Panc1 (cell line): Measurements from ENCODE around the gene EHBP1L1. TPM values are rescaled to one million over a fixed set of nuclear protein-coding genes. Genes with fewer than 3 reads are reported as not detected.
A peak's percentile ranks its signal among the peaks of the same experiment; 100 is the strongest.

ENCODE experiments used
- ATAC-seq: fragments of 200-7000 bp; cut with Tn5 transposase; 2 replicates; pipeline ENCODE4 v1.9.1; 2020; ENCODE audit warnings: mild to moderate bottlenecking, moderate library complexity
- BruUV-seq: library from RNA; stranded (reverse); fragments of 400-500 nt; replicated peaks from 2 replicates; lab custom pipeline; 2021; lab: Mats Ljungman, UMichigan
- CTCF ChIA-PET: fragments of 300-600 bp; sonication (Branson Sonifier 250); formaldehyde crosslinking; loops from one replicate; lab custom pipeline; 2022; ENCODE audit warnings: antibody characterized with exemption; lab: Charles Lee
- POLR2A ChIA-PET: fragments of 300-600 bp; sonication (Branson Sonifier 250); formaldehyde crosslinking; loops from one replicate; lab custom pipeline; 2022; ENCODE audit warnings: antibody characterized with exemption; lab: Charles Lee
- DNase-seq: peaks from one replicate; pipeline ENCODE4 v3.0.0-alpha.2; 2010; ENCODE audit warnings: low read depth, low spot score
- H3K27ac ChIP-seq: 2 replicates; pipeline ENCODE4 v1.5.1; 2011; ENCODE audit warnings: mild to moderate bottlenecking, low read length, inconsistent platforms
- H3K27me3 ChIP-seq: fragments of 200-500 bp; sonication (Bioruptor generic); 2 replicates; pipeline ENCODE4 v1.6.0; 2014; ENCODE audit warnings: low read length, inconsistent platforms; ENCODE audit not compliant: control insufficient read depth, insufficient read depth
- H3K36me3 ChIP-seq: fragments of 200-500 bp; sonication (Bioruptor generic); 2 replicates; pipeline ENCODE4 v1.5.1; 2014; ENCODE audit warnings: inconsistent platforms, mild to moderate bottlenecking, low read length, moderate library complexity; ENCODE audit not compliant: control insufficient read depth, insufficient read depth
- H3K4me1 ChIP-seq: 2 replicates; pipeline ENCODE4 v1.5.1; 2011; ENCODE audit warnings: inconsistent platforms, mild to moderate bottlenecking, low read length, moderate library complexity; ENCODE audit not compliant: control insufficient read depth, insufficient read depth
- H3K4me3 ChIP-seq, 2 experiments: 2 replicates each; pipeline ENCODE4 v1.5.1; 2011 to 2012; ENCODE audit warnings: low read depth in 2 of 2, low read length in 2 of 2, mild to moderate bottlenecking in 2 of 2, inconsistent platforms in 1 of 2, moderate library complexity in 1 of 2
- H3K9me3 ChIP-seq: fragments of 200-500 bp; sonication (Bioruptor generic); 2 replicates; pipeline ENCODE4 v1.5.1; 2014; ENCODE audit warnings: low read depth, mild to moderate bottlenecking, inconsistent platforms, low read length, moderate library complexity; ENCODE audit not compliant: control insufficient read depth, insufficient read depth
- POLR2AphosphoS5 ChIP-seq: IDR thresholded peaks from 2 replicates; pipeline ENCODE4 v1.6.1; 2012; ENCODE audit warnings: mild to moderate bottlenecking, low read depth, low read length, moderate library complexity
- SIN3A ChIP-seq: IDR thresholded peaks from 2 replicates; pipeline ENCODE4 v1.6.1; 2012; ENCODE audit warnings: low read depth, mild to moderate bottlenecking, low read length, moderate library complexity, borderline replicate concordance; ENCODE audit not compliant: insufficient read depth
- TCF7L2 ChIP-seq: IDR thresholded peaks from 2 replicates; pipeline ENCODE4 v1.6.1; 2011; ENCODE audit warnings: mild to moderate bottlenecking, low read depth, low read length, inconsistent platforms
- in situ Hi-C: cut with HindIII; loops from 2 replicates; pipeline ENCODE4 v1.10.0; 2016; ENCODE audit warnings: low sequenced_read_pairs, low pct_unique_long_range_greater_than_20kb
- intact Hi-C: fragments of 100-400 bp; cut with micrococcal nuclease; formaldehyde crosslinking; loops from one replicate; pipeline ENCODE4 v1.10.0; 2022; ENCODE audit not compliant: unreplicated experiment
- total RNA-seq: library from RNA; stranded (reverse); gene quantifications from one replicate; pipeline ENCODE4 v1.2.1, GENCODE V29; 2021; ENCODE audit not compliant: unreplicated experiment
- TF ChIP-seq, protein P1 (sequence below), 2 experiments: IDR thresholded peaks; 2 replicates each; pipeline ENCODE4 v1.6.1; 2011 to 2012; ENCODE audit warnings: low read depth in 2 of 2, control low read depth in 1 of 2, low read length in 1 of 2, mild to moderate bottlenecking in 1 of 2, moderate library complexity in 1 of 2; ENCODE audit not compliant: insufficient read depth in 1 of 2
- TF ChIP-seq, protein P2 (sequence below): fragments of 450-650 bp; IDR thresholded peaks from 2 replicates; pipeline ENCODE4 v1.5.1; 2017; ENCODE audit warnings: mild to moderate bottlenecking

The EHBP1L1 gene
- total RNA-seq, 1 experiment from 2014 or later: 108 TPM

DNA sequence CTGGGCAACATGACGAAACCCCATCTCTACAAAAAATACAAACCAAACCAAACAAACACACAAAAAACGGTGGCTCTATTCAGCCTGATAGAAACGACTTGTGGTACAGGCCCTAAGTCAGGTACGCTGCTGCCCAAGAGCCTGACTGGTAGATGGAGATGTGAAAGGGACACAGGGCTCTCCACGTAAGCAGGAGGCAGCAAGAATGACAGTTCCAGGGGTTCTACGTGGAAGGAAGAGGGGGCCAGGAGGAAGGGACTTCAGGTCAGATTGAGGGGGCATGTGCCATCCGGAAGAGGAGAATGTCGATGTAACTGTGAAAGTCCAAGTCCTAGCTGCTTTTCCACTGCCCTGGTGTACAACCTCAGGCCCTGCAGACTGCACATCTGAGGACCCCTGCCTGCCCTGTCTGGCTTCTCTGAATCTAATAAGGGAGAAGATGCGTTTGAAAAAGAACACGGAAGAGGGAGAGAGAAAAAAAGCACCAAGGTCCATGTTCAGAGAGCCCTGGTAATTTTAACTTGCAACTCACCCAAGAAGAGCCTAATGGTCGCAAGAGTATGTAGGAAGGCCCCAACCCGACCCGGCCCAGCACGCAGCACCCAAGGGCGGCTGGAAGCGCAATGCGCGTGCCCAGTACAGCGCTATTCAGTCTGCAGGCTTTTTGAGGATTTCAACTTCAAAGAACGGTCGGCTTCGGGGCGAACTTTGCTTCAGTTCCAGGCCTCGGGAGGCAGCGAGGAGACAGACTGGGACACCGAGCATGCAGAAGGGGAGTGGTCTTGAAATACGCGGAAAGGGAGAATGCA is 6.5 kb upstream of the EHBP1L1 start:
- peak overlapping the region; percentile 82 to 93 for H3K4me3 ChIP-seq
- DNase-seq (no peak), ATAC-seq (peak; percentile 3)
- no peaks in the 10 kb centered on the region for H3K27me3 ChIP-seq
- CTCF ChIA-PET: interaction anchor here (2.1 to 2.5 kb wide), 2 partner anchors 10 to 28 kb away, joined by 15 to 18 read pairs; no protein-coding TSS in a partner anchor
- TF ChIP-seq, protein P1, sequence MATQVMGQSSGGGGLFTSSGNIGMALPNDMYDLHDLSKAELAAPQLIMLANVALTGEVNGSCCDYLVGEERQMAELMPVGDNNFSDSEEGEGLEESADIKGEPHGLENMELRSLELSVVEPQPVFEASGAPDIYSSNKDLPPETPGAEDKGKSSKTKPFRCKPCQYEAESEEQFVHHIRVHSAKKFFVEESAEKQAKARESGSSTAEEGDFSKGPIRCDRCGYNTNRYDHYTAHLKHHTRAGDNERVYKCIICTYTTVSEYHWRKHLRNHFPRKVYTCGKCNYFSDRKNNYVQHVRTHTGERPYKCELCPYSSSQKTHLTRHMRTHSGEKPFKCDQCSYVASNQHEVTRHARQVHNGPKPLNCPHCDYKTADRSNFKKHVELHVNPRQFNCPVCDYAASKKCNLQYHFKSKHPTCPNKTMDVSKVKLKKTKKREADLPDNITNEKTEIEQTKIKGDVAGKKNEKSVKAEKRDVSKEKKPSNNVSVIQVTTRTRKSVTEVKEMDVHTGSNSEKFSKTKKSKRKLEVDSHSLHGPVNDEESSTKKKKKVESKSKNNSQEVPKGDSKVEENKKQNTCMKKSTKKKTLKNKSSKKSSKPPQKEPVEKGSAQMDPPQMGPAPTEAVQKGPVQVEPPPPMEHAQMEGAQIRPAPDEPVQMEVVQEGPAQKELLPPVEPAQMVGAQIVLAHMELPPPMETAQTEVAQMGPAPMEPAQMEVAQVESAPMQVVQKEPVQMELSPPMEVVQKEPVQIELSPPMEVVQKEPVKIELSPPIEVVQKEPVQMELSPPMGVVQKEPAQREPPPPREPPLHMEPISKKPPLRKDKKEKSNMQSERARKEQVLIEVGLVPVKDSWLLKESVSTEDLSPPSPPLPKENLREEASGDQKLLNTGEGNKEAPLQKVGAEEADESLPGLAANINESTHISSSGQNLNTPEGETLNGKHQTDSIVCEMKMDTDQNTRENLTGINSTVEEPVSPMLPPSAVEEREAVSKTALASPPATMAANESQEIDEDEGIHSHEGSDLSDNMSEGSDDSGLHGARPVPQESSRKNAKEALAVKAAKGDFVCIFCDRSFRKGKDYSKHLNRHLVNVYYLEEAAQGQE (IDR thresholded peaks at IDR 0.05; ENCODE audit: insufficient read depth in 1 of 2, low read depth in 2 of 2, low read length in 1 of 2): no peak
- TF ChIP-seq POLR2AphosphoS5 (no peak), TCF7L2 (no peak), SIN3A (no peak)
- TF ChIP-seq, protein P2, sequence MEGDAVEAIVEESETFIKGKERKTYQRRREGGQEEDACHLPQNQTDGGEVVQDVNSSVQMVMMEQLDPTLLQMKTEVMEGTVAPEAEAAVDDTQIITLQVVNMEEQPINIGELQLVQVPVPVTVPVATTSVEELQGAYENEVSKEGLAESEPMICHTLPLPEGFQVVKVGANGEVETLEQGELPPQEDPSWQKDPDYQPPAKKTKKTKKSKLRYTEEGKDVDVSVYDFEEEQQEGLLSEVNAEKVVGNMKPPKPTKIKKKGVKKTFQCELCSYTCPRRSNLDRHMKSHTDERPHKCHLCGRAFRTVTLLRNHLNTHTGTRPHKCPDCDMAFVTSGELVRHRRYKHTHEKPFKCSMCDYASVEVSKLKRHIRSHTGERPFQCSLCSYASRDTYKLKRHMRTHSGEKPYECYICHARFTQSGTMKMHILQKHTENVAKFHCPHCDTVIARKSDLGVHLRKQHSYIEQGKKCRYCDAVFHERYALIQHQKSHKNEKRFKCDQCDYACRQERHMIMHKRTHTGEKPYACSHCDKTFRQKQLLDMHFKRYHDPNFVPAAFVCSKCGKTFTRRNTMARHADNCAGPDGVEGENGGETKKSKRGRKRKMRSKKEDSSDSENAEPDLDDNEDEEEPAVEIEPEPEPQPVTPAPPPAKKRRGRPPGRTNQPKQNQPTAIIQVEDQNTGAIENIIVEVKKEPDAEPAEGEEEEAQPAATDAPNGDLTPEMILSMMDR: no peak
- intact Hi-C loops (no loop called here), in situ Hi-C loops (no loop called here)
- no peaks in the 10 kb centered on the region; the same call in 1 of the 2 replicates for H3K36me3 ChIP-seq
- POLR2A ChIA-PET: interaction anchor here (1.0 to 1.1 kb wide), 2 partner anchors 9 to 146 kb away, joined by 3 to 6 read pairs; partner anchors contain the start of gene NEAT1
- peaks cover 20% of the 10 kb centered on the region for H3K4me1 ChIP-seq
- BruUV-seq: no TSS peak
- H3K27ac ChIP-seq: peak overlapping the region; percentile 94
- H3K9me3 ChIP-seq: no peaks in the 10 kb centered on the region

DNA sequence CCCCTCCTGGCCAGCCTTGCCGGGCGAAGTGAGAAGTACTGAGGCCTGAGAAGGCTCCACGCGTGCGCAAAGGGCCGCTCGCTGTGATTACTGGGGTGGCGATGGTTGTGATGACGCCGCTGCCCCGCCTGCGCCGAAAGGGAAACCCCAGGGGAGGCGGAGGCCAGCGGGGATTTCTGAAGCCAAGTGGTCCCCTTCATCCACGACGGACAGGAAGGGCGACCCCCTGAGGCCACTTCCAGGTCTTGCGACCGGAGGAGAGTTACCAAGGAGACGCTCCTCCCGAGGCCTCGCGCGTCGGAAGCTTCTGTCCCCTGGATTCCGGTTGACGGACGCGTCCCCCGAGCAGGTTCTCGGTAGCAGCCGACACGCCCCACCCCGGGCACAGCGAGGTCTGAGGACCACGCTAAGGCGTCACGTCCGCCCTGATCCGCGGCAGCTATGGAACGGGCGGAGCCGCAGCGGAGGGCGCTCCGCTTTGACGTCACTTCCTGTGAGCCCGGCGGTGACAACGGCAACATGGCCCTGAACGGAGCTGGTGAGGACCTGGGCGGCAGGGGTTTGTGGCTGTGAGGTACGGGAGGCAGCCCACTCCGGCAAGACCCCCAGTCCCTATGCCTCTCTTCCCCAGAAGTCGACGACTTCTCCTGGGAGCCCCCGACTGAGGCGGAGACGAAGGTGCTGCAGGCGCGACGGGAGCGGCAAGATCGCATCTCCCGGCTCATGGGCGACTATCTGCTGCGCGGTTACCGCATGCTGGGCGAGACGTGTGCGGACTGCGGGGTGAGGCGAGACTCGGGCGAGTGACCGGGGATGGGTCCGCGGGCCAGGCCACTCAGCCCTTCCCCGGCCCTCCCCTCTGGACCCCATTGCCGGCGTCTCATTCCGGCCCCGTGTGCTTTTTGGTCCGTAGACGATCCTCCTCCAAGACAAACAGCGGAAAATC is 5.6 kb upstream of the EHBP1L1 start, which contains the start of gene ZNRD2:
TSS of gene ZNRD2 (plus strand) at position 505 of the 946 bp plus-strand sequence. CDS start at position 520, 15 bp downstream.
- TF ChIP-seq SIN3A (peak; percentile 97), POLR2AphosphoS5 (peak; percentile 86), TCF7L2 (peak; percentile 90)
- TF ChIP-seq, protein P2: peak; percentile 27; the same call in 1 of the 2 replicates
- TF ChIP-seq, protein P1 (IDR thresholded peaks at IDR 0.05; ENCODE audit: insufficient read depth in 1 of 2, low read depth in 2 of 2, low read length in 1 of 2): peak in 1 of 2 experiments; percentile 48; a peak in 1 of 4 replicates
- H3K36me3 ChIP-seq: no peaks in the 10 kb centered on the region; the same call in 1 of the 2 replicates
- ChIA-PET CTCF (interaction anchor here (0.6 to 2.5 kb wide), 5 partner anchors 10 to 200 kb away, joined by 3 to 18 read pairs (median 4); no protein-coding TSS in a partner anchor), POLR2A (interaction anchor here (0.6 to 1.1 kb wide), 4 partner anchors 10 to 147 kb away, joined by 3 to 9 read pairs (median 4); partner anchors contain the start of gene NEAT1)
- in situ Hi-C loops (no loop called here), intact Hi-C loops (no loop called here)
- H3K4me1 ChIP-seq: peaks cover 25% of the 10 kb centered on the region
- no peaks in the 10 kb centered on the region for H3K9me3 ChIP-seq
- ATAC-seq (peak; percentile 82), DNase-seq (peak; percentile 94)
- H3K4me3 ChIP-seq: peak within 1 kb of the TSS; percentile 82 to 93
- no peaks in the 10 kb centered on the region for H3K27me3 ChIP-seq
- BruUV-seq: TSS peak; percentile 85
- peak within 1 kb of the TSS; percentile 94 for H3K27ac ChIP-seq
